C4-2B (cell line): ENCODE measurements around the gene CLEC16A.

Source experiments
- ZFX ChIP-seq: fragments of 450-650 bp; IDR thresholded peaks from 2 replicates; pipeline ENCODE4 v1.6.1; 2017
- TF ChIP-seq, protein P1 (sequence below): fragments of 450-650 bp; conservative IDR thresholded peaks from 2 replicates; pipeline ENCODE4 v1.5.1; 2017; ENCODE audit warnings: mild to moderate bottlenecking

GRCh38 chr16:10967986-10968385, 23.6 kb downstream of the CLEC16A start:
- TF ChIP-seq, protein P1, sequence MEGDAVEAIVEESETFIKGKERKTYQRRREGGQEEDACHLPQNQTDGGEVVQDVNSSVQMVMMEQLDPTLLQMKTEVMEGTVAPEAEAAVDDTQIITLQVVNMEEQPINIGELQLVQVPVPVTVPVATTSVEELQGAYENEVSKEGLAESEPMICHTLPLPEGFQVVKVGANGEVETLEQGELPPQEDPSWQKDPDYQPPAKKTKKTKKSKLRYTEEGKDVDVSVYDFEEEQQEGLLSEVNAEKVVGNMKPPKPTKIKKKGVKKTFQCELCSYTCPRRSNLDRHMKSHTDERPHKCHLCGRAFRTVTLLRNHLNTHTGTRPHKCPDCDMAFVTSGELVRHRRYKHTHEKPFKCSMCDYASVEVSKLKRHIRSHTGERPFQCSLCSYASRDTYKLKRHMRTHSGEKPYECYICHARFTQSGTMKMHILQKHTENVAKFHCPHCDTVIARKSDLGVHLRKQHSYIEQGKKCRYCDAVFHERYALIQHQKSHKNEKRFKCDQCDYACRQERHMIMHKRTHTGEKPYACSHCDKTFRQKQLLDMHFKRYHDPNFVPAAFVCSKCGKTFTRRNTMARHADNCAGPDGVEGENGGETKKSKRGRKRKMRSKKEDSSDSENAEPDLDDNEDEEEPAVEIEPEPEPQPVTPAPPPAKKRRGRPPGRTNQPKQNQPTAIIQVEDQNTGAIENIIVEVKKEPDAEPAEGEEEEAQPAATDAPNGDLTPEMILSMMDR, result no peak
- TF ChIP-seq ZFX, result no peak
